ENCODE data around the gene MANSC1.

Gene MANSC1

DNA sequence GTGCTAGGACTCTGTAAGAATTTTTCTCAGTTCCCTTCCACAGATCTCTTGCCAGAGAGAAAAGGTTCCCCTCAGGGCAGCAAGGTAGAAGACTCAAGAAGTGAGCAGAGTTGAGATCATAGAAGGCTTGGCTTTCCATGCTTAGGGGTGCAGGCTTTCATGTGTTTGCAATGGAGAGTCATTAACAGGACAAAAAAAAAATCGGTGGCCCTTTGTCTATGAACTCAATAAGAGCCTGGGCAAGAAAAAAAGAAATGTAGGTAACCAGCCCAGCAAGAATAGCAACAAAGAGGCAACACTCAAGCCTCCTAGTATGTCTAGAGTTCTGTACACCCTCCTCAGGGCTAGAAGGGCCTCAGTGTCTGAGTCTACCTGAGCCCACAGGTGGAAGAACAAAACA lies 59.8 kb downstream of the MANSC1 start:
- DNase-seq (no peak), ATAC-seq (replicated peaks) (no peak)
- Mint-ChIP-seq H3K9me3 (no peaks in the 10 kb centered on the region), H3K36me3 (ENCODE audit: insufficient read depth) (no peaks in the 10 kb centered on the region), H3K27ac (no peak overlapping the region), H3K4me3 (no peak overlapping the region), H3K27me3 (peaks cover 36% of the 10 kb centered on the region in 2 donors), H3K4me1 (ENCODE audit: low read depth in 2 of 2) (no peaks in the 10 kb centered on the region)

DNA sequence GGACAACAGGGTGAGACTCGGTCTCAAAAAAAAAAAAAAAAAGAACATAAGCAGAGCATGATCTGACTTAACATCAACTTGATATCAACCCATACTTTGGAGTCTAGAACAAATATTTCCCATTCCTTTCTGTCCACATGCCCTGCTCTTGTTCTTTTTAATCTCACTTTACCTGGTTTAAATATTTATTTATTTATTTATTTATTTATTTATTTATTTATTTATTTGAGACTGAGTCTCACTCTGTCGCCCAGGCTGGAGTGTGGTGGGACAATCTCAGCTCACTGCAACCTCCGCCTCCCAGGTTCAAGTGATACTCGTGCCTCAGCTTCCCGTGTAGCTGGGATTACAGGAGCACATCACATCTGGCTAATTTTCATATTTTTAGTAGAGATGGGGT lies 63.6 kb downstream of the MANSC1 start:
- H3K27ac Mint-ChIP-seq, result no peak overlapping the region
- H3K27me3 Mint-ChIP-seq, result peaks cover 53 to 54% of the 10 kb centered on the region in 2 donors
- H3K36me3 Mint-ChIP-seq (ENCODE audit: insufficient read depth), result peaks cover 3% of the 10 kb centered on the region
- H3K4me3 Mint-ChIP-seq, result no peak overlapping the region
- ATAC-seq (replicated peaks) (no peak), DNase-seq (no peak)
- H3K9me3 Mint-ChIP-seq, result no peaks in the 10 kb centered on the region
- H3K4me1 Mint-ChIP-seq (ENCODE audit: low read depth in 2 of 2), result no peaks in the 10 kb centered on the region

DNA sequence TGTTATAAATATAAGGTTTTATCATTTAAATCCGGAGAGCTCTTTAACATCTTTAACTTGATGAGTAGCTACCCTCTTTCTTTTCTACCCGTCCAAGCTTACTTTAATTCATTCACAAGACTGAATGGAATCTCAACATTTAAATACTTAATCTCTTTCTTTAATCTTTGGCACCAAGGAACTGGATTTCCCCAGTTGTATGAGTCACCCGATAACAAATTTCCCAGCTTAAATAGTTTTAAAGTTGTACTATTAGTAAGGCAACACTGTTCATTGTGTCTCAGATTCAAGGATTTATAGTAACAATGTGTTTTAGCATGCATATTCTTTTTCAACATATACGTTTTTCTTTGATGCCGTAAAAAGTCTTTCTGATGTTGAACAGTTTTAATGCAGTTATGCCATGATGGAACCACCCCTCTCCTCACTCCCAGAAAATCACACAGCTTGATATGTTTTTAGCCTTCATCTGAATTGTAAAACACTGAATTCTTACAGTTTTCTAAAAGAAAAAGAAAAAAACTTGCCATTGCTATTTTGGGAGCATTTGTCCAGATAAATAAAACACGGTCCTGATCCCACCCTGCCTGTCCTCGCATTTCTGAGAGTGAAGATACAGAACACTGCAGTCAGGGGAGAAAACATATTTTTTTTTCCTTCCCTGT lies 67.1 kb downstream of the MANSC1 start:
- H3K4me1 Mint-ChIP-seq (ENCODE audit: low read depth in 2 of 2), result no peaks in the 10 kb centered on the region
- ATAC-seq (replicated peaks), result no peak
- H3K36me3 Mint-ChIP-seq (ENCODE audit: insufficient read depth), result peaks cover 3% of the 10 kb centered on the region
- no peak for DNase-seq
- H3K9me3 Mint-ChIP-seq, result no peaks in the 10 kb centered on the region
- no peak overlapping the region for H3K4me3 Mint-ChIP-seq
- H3K27ac Mint-ChIP-seq, result no peak overlapping the region
- H3K27me3 Mint-ChIP-seq, result peaks cover 51 to 59% of the 10 kb centered on the region in 2 donors

DNA sequence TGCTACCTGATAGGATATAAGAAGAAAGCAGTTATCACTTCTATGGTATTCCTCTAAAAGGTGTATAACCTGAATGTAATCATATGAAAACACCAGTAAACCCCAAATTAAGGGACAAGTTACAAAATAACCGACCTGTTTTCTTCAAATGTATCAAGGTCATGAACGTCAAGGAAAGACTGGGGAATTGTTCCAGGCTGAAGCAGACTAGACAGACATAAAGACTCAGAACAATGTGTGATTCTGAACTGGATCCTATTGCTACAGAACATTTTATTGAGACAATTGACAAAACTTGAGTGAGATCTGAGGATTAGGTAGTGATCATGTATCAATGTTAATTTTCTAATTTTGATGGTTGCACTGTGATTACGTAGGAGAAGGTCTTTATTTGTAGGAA lies 67.8 kb downstream of the MANSC1 start:
- H3K9me3 Mint-ChIP-seq, result no peaks in the 10 kb centered on the region
- ATAC-seq (replicated peaks) (no peak), DNase-seq (no peak)
- H3K27ac Mint-ChIP-seq, result no peak overlapping the region
- no peaks in the 10 kb centered on the region for H3K4me1 Mint-ChIP-seq (ENCODE audit: low read depth in 2 of 2)
- peaks cover 3% of the 10 kb centered on the region for H3K36me3 Mint-ChIP-seq (ENCODE audit: insufficient read depth)
- peaks cover 44 to 52% of the 10 kb centered on the region in 2 donors for H3K27me3 Mint-ChIP-seq
- H3K4me3 Mint-ChIP-seq, result no peak overlapping the region

DNA sequence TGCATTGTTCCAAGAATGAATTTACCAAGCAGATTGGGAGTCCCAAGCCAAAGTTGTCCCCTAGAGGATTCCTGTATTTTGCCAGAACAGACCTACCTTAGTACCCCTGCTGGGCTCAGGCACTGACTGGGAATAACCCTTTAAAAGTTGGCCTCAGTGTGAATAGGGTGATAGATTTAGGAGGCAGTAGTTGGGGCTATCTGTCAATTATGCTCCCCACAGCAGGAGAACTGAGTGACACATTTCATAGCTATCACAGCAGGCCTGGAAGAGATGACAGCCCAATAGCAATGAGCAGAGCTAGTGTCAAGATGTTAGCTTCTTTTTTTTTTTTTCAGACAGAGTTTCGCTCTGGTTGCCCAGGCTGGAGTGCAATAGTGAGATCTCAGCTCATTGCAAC lies 68.9 kb downstream of the MANSC1 start:
- no peak for ATAC-seq (replicated peaks)
- DNase-seq, result no peak
- peaks cover 43 to 49% of the 10 kb centered on the region in 2 donors for H3K27me3 Mint-ChIP-seq
- no peak overlapping the region for H3K4me3 Mint-ChIP-seq
- H3K27ac Mint-ChIP-seq, result no peak overlapping the region
- no peaks in the 10 kb centered on the region for H3K9me3 Mint-ChIP-seq
- H3K36me3 Mint-ChIP-seq (ENCODE audit: insufficient read depth), result peaks cover 3% of the 10 kb centered on the region
- no peaks in the 10 kb centered on the region for H3K4me1 Mint-ChIP-seq (ENCODE audit: low read depth in 2 of 2)

DNA sequence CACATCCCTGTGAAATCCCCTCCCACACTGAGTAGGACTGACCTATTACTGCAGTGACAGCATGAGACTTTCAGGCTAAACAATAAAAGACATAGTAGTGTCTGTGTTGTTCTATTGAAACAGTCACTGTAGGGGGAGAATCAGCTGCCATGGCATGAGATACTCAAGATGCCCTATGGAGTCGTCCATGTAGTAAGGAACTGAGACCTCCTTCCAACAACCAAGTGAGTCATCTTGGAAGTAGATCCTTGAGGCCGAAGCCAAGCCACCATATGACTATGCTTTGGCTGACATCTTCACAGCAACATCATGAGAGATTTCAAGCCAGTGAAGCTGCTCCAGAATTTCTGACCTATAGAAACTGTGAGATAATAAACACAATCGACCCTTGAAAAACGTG lies 71.1 kb downstream of the MANSC1 start:
- Mint-ChIP-seq H3K4me1 (ENCODE audit: low read depth in 2 of 2) (no peaks in the 10 kb centered on the region), H3K27me3 (peaks cover 24 to 45% of the 10 kb centered on the region in 2 donors), H3K4me3 (no peak overlapping the region), H3K36me3 (ENCODE audit: insufficient read depth) (peaks cover 3% of the 10 kb centered on the region), H3K27ac (no peak overlapping the region), H3K9me3 (no peaks in the 10 kb centered on the region)
- DNase-seq (no peak), ATAC-seq (replicated peaks) (no peak)

Data from effector memory CD8-positive, alpha-beta T cell (primary cell).